GM23338 (cell line): ENCODE results near the gene SLC39A11.

Source experiments
- CTCF ChIP-seq, 2 experiments: fragments of 200-600 bp in 1 of 2; sonication (generic) in 1 of 2; conservative IDR thresholded peaks; 2 replicates each; pipeline versions ENCODE4 v1.5.1 to v1.6.1; 2016 to 2017; ENCODE audit warnings: antibody characterized with exemption in 2 of 2, low read depth in 2 of 2, mild to moderate bottlenecking in 2 of 2, moderate library complexity in 1 of 2
- POLR2AphosphoS5 ChIP-seq: IDR thresholded peaks from 2 replicates; pipeline ENCODE4 v1.6.1; 2016; ENCODE audit warnings: antibody characterized with exemption, low read depth

GRCh38 chr17:73013301-73013700 is 79.2 kb downstream of the SLC39A11 start:
- TF ChIP-seq CTCF (conservative IDR thresholded peaks at IDR 0.05; ENCODE audit: low read depth in 2 of 2), result no peak
- TF ChIP-seq POLR2AphosphoS5, result no peak
